GM19438 (cell line): ENCODE data around the gene PRKCE.
A peak's percentile ranks its signal among the peaks of the same experiment; 100 is the strongest.
"Not testable (repeated sequence)": the region's sequence is repeated elsewhere in the genome, so short reads cannot be mapped to it uniquely, and the experiment has no call there.

Experiments used
- ATAC-seq: cut with Tn5 transposase; IDR thresholded peaks from one replicate; pipeline ENCODE4 v1.9.1; 2021; ENCODE audit warnings: low read depth; ENCODE audit not compliant: unreplicated experiment

The PRKCE gene

DNA sequence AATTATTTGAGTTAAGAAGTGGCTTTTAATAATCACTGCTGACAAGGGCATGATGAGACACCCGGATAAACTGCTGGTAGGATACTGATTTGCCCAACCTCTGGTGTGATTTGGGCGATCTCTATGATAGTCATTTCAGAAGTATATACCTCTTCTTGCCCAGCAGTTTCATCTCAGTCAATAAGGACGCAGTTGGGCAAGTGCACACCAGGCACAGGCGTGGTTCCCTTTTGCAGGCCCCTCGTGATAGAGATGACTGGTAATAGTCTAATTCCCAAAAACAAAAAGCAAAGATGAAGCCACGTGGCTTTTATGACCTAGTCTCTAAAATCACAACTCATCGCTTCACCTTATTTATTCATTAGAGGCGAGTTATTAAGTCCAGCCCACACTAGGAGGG, 246.4 kb downstream of the PRKCE start:
- no peak for ATAC-seq

DNA sequence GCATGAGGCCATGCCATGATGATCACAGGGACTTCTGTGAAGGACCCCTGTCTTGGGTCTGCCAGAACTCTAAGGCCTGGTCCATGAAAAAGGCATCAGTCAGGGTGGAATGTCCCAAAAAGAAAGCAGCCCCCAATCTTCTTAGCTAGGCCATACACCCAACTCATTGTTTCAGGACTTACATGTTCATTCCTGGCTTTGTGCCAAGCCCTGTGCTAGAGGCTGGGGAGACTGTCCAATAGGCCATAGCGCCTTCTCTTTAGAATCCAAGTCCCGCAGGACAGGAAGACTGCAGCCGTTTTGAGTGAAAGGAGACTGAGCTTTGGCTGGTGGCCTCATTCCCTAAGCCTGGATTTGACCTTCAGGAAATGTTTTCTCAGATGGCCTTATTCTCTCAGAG, 247.3 kb downstream of the PRKCE start:
- ATAC-seq = no peak

DNA sequence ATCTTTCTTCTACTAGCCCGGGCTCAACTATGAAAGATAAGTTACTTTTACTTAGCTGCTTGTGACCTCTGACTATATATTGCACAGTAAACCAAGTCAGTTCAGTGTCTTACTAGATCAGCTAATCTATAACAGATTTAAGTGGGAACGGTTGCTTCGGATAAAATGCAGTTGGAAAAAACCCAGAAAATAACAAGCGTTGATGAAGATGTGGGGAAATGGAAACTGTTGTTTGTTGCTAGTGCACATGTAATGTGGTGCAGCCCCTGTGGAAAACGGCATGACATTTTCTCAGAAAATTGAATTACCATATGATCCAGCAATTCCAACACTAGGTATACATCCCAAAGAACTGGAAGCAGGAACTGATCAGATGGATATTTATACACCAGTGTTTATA, 248.5 kb downstream of the PRKCE start:
- no peak for ATAC-seq

DNA sequence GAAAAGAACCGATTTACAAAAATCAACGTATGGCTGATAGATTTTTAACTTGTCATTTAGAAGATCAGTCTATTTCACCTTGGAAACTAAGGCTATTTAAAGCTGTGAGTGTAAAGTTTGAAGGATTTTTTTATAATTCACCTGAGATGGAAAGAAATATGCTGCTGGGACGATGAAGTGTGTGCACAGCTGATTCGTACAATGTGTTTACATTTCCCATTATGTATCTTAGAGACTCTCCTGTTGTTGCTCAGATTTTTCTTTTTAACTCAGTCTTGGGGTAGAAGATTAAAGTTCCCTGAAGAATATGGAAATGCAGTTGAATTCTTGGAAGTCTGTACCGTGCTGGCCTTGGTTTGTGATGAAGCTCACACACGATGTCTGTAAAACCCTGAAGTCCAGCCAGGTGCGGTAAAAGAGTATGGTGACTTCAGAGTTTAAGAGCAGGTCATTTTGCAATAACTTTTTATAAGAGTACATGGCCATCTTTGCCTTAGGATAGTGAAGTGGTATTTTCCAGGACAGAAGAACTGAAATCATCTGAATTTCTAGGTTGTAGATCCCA, 250.1 kb downstream of the PRKCE start:
- no peak for ATAC-seq

DNA sequence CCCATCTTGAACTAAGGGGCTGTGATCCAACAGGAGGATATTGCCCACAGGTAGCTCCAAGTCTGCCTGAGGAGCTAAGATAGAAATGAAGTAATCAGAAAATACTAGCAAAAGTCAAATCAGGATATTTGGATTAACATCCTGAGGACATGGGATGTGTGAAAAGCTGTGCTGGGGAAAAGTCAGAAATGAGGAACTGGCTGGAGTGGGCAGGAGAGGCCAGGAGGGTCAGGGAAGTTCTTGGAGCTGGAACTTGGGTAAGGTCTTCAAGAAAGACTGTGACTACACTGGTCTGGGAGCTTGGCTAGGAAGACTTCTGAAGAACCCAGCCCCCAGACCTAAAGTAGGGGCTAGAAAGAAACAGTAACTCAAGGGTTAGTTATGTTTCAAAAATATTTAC, 250.9 kb downstream of the PRKCE start:
- no peak for ATAC-seq

DNA sequence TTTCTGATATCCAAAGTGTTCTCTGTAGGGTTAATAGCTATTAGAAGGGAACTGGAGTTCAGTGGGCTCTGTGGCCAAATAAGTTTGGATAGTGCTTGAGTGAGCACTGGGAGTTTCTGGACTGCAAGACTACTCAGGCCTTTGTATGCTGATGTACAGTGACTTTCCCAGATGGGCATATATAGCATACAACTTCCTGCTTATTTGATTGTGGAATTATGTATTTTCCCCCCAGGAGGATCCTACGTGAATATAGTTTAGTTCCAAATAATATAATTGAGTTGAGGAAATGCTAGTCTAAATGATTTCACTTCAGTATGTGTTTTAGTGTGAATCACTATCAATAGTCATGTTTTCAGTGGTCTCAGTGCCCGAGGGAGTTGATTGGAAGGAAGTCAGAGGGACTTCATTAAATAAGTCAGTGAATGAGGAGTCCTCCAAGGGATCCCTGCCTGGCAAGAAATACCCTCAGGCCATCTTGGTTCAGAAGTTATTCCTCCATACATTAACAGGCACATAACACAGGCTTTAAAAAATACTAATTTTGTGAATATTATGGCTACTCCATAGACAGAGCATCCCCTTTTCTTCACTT, 251.4 kb downstream of the PRKCE start:
- no peak for ATAC-seq

DNA sequence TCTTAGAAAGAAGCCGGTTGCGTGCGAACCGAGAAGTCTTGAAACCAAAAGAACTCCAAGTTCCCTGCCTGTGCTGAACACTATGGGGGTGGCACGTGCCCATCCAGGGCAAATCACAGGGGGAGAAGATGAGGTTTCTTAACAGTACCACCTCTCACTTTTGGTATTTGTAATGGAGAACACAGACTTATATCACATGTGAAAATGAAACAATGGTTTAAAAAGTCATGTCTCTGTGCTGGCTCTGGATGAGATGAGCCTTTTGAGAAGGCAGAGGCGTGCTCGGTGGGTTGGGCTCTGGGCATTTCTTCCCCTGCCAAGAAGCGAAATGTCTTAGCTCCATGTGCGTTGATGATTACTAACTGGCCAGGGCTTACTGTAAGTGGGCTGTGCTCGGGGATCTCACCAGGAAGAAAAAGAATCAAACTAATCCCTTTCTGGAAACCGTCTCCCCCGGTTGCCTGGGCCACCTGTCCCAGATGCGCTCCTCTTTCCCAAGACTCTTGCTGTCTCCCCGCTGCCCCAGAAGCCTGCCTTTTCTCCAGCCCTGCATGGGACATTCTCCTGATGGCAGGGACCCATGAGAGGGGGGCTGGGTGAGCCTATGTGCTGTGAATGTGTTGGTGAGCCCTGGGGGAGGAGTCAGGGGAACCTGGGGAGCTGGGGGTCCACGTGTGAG, 252.9 kb downstream of the PRKCE start:
- no peak for ATAC-seq

DNA sequence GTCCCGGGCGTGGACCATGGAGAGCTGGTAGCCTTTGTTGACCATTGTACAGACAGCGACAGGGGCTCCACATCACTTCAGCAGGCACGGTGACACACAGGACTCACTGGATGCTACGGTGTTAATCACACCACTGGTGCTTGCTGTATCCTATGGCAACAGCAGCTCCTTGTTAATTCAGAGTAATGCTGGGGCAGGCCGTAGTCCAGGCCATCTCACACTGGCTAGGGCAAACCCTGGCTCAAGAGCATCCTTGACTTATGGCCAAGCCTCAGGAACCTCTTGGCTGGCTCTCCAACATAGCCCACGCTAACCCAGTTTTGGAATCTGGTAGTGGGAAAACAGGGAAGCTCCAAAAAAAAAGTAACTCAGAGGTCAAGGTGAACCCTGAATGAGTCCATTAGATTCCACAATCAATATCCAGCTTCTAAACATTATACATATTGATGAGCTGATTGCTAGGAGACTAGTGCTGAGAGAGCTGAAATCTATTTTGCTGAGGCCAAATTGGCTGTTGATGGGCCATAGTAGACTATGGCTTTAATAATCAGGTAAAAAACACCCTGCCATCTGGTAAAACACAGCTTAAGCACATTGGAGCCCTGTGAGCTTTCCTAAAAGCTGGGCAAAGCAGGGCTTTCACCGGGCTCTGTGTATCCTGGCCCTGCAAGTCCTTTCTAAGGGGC, 253.6 kb downstream of the PRKCE start:
- no peak for ATAC-seq

DNA sequence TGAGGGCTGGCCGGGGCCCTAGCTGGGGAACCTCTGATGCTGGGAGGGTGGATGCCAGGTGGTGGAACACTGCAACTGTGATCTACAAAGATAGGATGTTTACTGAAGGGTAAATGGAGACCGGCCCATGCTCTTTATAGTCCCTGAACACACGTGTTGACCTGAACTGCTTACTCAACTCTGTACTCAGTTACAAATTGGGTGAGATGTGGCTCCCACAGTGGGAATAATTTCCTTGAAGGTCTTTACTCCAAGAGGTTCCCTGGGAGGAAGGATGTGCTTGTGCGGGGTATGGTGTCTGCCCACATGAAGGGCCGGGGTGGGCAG, 254.1 kb downstream of the PRKCE start:
- ATAC-seq = no peak

DNA sequence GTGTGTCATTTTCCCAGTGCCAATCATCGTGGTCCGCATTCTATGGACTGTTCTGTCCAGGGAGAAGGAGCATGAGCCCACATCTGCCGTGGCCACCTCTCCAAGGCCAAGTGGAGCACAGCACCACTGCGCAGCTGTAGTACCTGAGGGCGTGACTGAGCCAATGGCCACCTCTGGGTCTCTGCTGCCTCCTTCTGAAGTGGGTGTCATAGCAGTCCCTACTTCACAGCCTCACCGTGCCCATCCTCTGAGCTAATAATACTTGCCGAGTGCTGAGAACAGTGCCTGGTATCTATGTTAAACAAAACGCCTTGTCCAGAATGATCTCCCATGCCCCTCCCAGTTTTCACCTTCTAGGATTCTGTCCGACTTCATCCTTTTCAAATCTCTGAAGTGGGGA, 256.1 kb downstream of the PRKCE start:
- no peak for ATAC-seq

DNA sequence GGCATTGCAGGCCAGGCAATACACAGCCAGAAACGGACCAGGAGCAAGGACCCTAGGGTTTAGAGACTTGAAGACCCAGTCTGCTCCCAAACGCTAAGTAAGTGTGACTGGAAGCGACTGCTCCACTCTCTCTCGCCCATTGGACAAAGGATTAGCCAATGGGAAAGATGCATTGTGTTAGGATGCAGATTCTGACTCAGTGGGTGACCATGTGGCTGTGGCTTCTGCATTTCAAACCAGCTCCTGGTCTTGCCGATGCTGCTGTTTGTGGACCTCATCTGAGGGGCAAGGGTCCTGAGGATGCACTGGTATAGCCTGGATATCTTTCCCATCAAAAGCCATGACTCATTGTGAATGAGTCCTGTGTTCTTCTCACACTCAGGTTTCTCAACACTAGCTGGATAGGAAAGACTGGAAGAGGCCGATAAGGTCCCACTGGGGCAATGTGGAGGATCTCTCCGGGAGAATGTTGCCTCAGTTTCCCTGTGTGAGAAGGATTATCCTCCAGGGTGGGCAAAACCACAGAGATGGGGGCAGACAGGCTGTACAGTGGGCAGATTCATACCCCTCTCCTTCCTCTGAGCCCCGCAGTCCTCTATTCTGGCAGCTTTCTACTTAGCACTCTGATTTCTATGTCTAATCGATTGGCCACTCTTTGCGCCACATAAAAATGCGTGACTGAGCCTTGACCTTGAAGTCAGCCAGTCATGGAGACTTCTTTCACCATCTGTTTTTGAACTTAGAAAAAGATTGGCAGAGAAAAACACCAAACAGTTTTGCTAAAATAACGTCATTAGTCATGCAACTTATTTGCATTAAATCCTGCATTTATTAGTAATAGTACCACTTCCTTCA, 257.1 kb downstream of the PRKCE start:
- no peak for ATAC-seq

DNA sequence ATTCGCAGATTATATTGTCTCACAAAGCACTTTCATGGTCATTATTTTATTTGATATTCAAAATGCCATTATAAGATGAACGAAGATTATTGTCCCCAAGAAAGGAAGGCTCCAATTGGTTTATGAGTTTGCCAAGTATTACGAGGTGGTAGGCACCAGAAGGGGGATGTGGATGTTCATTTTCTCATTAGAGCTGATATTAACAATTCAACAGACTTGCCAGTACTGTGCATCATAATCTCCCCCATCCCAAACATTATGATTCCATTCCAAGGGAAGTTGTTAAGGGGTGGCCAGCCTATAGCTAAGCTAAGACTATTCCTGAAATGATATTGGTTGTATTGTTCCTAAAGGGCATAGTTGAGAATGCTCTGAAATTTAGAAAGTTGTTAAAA, 257.7 kb downstream of the PRKCE start:
- no peak for ATAC-seq

DNA sequence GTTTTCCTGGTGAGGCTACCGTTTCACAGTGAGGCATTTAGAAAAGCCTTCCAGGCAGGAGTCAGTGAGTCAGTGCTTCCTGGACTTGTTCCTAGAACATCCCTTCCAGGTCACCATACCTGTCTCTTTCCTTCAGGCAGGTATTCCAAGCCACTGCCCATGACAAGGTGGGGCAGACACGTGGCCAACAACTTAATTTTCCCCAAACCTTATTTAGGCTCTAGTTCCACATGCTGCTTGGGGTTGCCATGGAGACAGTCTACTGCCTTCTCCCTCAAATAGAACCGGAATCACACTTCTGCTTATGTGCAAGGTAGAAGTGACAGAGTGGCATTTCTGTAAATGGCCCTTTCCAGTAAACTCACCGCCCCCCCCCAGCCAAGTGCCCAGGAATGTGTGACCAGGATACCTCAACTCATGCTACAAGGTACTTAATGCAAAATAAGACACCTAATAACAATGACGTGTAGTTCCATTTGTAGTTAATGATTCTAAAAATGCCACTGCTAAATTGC, 258.3 kb downstream of the PRKCE start:
- ATAC-seq = peak; percentile 76

DNA sequence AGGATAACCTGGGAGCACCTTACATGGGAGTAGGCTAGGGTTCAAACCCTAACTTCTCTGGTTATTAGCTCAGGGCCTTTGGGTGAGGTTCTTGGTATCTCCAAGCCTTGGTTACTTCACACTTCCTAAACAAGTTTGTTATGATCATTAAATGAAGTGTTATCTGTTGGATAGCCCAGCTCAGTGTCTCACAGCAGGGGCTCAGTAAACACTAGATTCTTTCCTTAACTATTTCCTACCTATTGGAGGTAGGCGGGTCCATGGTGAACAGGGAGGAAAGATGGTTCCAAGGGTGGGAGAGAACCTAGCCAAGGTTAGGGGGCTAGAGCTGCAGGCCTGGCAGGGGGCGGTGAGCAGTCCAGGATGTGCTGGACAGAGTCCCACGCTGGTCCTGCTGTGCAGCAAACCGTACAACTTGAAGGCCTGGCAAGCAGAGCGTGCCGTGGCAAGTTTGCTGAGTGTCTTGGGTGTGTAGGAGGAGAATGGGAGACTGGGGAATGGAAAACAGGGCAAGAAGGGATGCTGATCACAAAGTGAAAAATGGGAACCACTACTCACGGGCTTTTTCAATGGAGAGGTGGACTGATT, 259.1 kb downstream of the PRKCE start:
- no peak for ATAC-seq

DNA sequence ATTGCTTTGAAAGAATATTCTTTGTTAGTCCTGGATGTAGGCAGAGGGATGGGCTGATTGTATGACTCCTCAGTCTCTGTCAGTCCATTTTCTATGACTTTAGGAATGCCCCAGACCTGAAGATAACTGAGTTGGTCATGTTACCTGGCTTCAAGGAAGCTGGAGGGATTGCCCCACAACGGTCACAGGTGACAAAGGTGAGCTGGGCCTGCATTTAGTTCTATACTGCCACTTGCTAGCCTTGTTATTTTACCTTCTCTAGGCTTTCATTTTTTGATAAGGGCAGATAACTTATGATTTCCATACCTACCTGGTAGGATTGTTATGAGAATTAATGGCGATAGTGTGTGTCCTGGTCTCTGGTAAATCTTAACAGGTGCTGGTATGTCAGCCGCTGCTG, 260.1 kb downstream of the PRKCE start:
- no peak for ATAC-seq

DNA sequence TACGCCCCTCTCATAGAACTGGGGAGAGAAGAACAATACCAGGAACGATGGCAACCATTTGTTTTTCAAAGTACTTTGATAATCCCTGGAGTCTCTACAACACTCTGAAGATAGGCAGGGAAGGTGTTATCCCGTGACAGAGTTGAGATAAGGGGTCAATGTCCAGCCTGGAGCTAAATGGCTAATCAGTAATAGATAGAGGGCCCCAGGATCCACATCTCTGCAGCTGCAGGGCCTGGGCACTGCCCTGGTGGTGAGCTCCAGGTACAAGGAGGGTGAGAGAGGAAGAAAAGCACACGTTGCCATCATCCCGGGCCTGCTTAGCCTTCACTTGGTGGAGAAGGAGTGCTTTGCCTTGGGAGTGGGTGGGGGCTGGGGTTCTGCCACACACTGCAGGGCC, 260.6 kb downstream of the PRKCE start:
- ATAC-seq = no peak

DNA sequence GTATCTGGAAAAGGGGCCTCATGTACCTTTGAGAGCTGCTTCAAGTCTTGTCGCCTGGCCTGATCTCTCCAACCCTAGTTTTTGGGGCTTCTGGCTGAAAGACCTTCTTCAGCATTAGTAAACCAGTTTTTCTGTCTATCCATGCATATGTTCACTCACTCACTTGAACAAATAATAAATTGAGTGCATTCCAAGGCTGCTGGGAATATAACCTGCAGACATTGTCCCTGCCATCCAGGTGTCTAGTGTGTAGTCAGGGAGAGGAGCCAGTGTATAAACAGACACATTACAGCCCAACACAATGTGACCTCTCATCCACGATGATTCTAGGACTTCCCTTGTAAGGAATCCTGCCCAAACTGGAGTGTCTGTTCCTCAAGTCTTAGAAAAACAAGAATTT, 262.1 kb downstream of the PRKCE start:
- no peak for ATAC-seq

DNA sequence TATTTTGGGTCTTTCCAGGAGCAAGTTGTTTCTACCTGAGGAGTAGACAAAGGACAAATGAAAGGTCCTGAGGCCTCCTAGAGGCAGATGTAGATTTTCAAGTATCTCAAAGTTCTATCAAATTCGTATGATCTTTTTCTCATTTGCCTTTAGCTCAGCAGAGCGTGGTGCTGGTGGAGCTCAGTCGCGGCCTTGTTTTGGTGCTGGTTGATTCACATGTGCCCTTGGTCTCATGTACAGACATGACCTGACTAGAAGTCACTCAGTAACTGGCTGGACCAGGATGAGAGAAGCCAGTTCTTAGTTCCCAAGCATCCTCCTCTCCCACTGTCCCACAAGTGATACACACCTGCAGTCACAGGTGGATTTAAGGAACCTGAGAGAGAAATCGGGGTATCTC, 264.0 kb downstream of the PRKCE start:
- ATAC-seq = no peak

DNA sequence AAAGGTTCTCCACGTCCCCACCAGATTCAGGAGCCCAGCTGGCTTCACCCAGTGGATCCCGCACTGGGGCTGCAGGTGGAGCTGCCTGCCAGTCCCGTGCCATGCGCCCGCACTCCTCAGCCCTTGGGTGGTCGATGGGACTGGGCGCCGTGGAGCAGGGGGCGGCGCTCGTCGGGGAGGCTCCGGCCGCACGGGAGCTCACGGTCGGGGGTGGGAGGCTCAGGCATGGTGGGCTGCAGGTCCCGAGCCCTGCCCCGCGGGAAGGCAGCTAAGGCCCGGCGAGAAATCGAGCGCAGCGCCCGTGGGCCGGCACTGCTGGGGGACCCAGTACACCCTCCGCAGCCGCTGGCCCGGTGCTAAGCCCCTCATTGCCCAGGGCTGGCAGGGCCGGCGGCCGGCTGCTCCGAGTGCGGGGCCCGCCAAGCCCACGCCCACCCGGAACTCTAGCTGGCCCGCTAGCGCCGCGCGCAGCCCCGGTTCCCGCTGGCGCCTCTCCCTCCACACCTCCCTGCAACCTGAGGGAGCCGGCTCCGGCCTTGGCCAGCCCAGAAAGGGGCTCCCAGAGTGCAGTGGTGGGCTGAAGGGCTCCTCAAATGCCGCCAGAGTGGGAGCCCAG, 266.2 kb downstream of the PRKCE start:
- ATAC-seq = not testable (repeated sequence)
